ENCODE measurements around the gene TAF4B. TPM values are rescaled to one million over a fixed set of nuclear protein-coding genes. Genes with fewer than 3 reads are reported as not detected.

The TAF4B gene
- polyA plus RNA-seq, 3 donors = 0.64 to 1.2 (median 0.92) TPM

- WGBS (ENCODE audit: insufficient coverage) = 100% methylated on average over 1 of the region's 2 CpGs
- no peak overlapping the region for H3K9ac ChIP-seq (ENCODE audit: insufficient read depth, low read length, poor library complexity, severe bottlenecking)
- H3K79me2 ChIP-seq (ENCODE audit: insufficient read depth, low read length) = no peaks in the 10 kb centered on the region
- no peaks in the 10 kb centered on the region for H3K4me1 ChIP-seq (ENCODE audit: control insufficient read depth in 1 of 2, insufficient read depth in 2 of 2, low read length in 2 of 2)
- Mint-ChIP-seq H3K9me3 (no peaks in the 10 kb centered on the region), H3K36me3 (peaks cover 0 to 2% of the 10 kb centered on the region in 2 donors), H3K27ac (no peak overlapping the region), H3K4me3 (no peak overlapping the region), H3K4me1 (no peaks in the 10 kb centered on the region), H3K27me3 (ENCODE audit: low read depth in 3 of 3) (no peaks in the 10 kb centered on the region)
- no peak overlapping the region for H3K4me3 ChIP-seq (replicated peaks in 1 of 3; ENCODE audit: low read depth in 2 of 3, low read length in 3 of 3)
- no peaks in the 10 kb centered on the region for H3K9me3 ChIP-seq (replicated peaks in 1 of 2; ENCODE audit: control insufficient read depth in 1 of 2, insufficient read depth in 1 of 2, low read length in 2 of 2)
- no peaks in the 10 kb centered on the region for H3K36me3 ChIP-seq (replicated peaks in 1 of 2; ENCODE audit: control insufficient read depth in 1 of 2, insufficient read depth in 2 of 2, low read length in 2 of 2)
- no peak overlapping the region for H3K27ac ChIP-seq (ENCODE audit: low read depth in 1 of 2, low read length in 2 of 2)
- no peaks in the 10 kb centered on the region for H3K27me3 ChIP-seq (ENCODE audit: control insufficient read depth in 2 of 2, insufficient read depth in 2 of 2, low read length in 2 of 2)
- intact Hi-C loops (cut with micrococcal nuclease) = no loop called here
- no peak overlapping the region for H3K4me2 ChIP-seq (replicated peaks; ENCODE audit: extremely low read depth, low read length, poor library complexity, severe bottlenecking)
- no peaks in the 10 kb centered on the region for H4K20me1 ChIP-seq (ENCODE audit: insufficient read depth, low read length)
- no peak overlapping the region for H2AFZ ChIP-seq (ENCODE audit: insufficient read depth, low read depth, low read length, poor library complexity, severe bottlenecking)
- TF ChIP-seq CTCF (IDR thresholded peaks at IDR 0.05) = no peak
- no peak for DNase-seq
Observed at GRCh38 chr18:26335156-26335555, 108.9 kb downstream of the TAF4B start.

- Mint-ChIP-seq H3K4me3 (no peak overlapping the region), H3K4me1 (no peaks in the 10 kb centered on the region), H3K9me3 (no peaks in the 10 kb centered on the region), H3K27me3 (ENCODE audit: low read depth in 3 of 3) (no peaks in the 10 kb centered on the region), H3K36me3 (peaks cover 0 to 2% of the 10 kb centered on the region in 2 donors), H3K27ac (no peak overlapping the region)
- no peaks in the 10 kb centered on the region for H3K79me2 ChIP-seq (ENCODE audit: insufficient read depth, low read length)
- no peak for TF ChIP-seq CTCF (IDR thresholded peaks at IDR 0.05)
- H3K4me1 ChIP-seq (ENCODE audit: control insufficient read depth in 1 of 2, insufficient read depth in 2 of 2, low read length in 2 of 2) = no peaks in the 10 kb centered on the region
- no peaks in the 10 kb centered on the region for H3K27me3 ChIP-seq (ENCODE audit: control insufficient read depth in 2 of 2, insufficient read depth in 2 of 2, low read length in 2 of 2)
- no peak overlapping the region for H3K4me3 ChIP-seq (replicated peaks in 1 of 3; ENCODE audit: low read depth in 2 of 3, low read length in 3 of 3)
- H2AFZ ChIP-seq (ENCODE audit: insufficient read depth, low read depth, low read length, poor library complexity, severe bottlenecking) = no peak overlapping the region
- no peaks in the 10 kb centered on the region for H3K36me3 ChIP-seq (replicated peaks in 1 of 2; ENCODE audit: control insufficient read depth in 1 of 2, insufficient read depth in 2 of 2, low read length in 2 of 2)
- H3K9me3 ChIP-seq (replicated peaks in 1 of 2; ENCODE audit: control insufficient read depth in 1 of 2, insufficient read depth in 1 of 2, low read length in 2 of 2) = no peaks in the 10 kb centered on the region
- no peaks in the 10 kb centered on the region for H4K20me1 ChIP-seq (ENCODE audit: insufficient read depth, low read length)
- H3K4me2 ChIP-seq (replicated peaks; ENCODE audit: extremely low read depth, low read length, poor library complexity, severe bottlenecking) = no peak overlapping the region
- WGBS (ENCODE audit: insufficient coverage) = 95% methylated on average over 3 of the region's 4 CpGs
- intact Hi-C loops (cut with micrococcal nuclease) = no loop called here
- H3K27ac ChIP-seq (ENCODE audit: low read depth in 1 of 2, low read length in 2 of 2) = no peak overlapping the region
- DNase-seq = no peak
- H3K9ac ChIP-seq (ENCODE audit: insufficient read depth, low read length, poor library complexity, severe bottlenecking) = no peak overlapping the region
Observed at GRCh38 chr18:26335571-26336487, 109.6 kb downstream of the TAF4B start.
